ENCODE measurements around the gene KRTAP12-2. TPM values are rescaled to one million over a fixed set of nuclear protein-coding genes. Genes with fewer than 3 reads are reported as not detected.

Gene KRTAP12-2
- total RNA-seq, 1 experiment from 2014 or later: not detected

DNA sequence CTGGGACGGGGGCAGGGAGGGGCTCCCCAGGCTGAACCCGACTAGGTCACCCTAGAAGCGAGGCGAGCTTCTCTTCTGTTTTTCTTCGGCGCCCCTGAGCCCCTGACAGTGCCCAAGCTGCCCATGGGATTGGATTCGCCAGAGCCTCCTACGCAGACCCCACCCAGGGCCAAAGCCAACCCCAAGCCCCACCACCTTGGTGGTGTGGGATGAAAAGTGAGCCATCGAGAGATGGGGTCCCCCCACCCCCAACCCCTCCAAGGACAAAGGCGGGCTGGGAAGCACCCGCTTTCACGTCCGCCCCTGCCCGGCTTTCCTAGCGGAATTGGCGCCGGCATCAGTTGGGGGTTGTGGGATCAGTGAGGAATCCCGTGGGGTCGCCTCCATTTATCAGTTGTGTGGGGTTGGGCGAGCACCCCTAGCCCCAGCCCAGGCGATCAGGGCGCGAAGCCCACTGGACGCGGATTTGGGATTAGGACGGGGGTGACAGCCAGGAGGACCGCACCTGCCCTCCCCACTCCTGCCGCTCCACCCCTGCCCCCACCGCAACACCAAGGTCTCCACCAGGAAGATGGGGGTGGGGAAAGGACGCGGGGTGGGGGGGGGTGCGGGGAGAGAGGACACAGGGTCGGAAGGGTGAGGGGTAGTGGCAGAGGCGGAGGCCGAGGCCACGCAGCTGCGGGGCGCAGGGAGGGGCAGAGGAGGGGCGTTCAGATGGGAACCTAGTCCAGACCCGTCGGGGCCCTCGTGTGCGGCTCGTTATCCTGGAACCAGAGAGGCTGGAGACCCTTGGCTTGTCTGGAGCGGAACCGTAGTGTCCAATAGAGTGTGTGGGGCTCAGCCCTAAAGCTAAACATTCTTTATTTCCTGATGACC lies 40.2 kb upstream of the KRTAP12-2 start:
- no peak overlapping the region for H3K27ac ChIP-seq
- H3K4me3 ChIP-seq: no peak overlapping the region
- no peaks in the 10 kb centered on the region for H3K36me3 ChIP-seq
- H3K9me3 ChIP-seq (replicated peaks): no peaks in the 10 kb centered on the region
- DNase-seq: no peak
- H3K4me1 ChIP-seq: no peaks in the 10 kb centered on the region
- no peaks in the 10 kb centered on the region for H3K27me3 ChIP-seq

DNA sequence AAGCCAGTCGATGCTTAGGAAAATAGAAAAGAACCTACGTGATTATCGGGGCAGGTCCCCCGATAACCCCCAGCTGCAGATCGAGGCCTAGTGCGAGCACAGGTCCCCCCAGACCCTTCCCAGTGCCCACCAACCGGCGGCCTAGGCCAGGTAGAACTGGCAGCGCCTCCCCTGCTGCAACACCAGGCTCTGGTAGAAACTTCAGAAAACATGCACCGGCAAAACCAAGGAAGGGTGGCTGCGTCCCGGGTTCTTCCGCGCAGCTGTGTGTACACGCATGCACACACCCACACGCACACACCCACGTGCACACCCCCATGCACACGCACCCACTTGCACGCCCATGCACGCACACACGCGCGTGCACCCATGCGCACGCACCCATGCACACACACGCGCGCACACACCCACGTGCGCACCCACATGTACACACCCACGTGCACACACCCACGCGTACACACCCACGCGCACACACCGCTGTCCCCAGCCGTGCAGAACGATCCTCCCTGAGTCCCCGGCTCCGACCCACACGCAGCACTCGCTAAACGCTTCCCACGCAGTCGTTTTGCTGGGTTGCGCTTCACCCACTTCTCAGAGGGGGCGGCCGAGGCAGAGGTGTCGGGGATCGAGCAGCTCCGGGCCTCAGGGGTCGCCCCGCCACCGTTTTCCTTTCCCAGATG lies 39.4 kb upstream of the KRTAP12-2 start:
- no peaks in the 10 kb centered on the region for H3K9me3 ChIP-seq (replicated peaks)
- no peak overlapping the region for H3K27ac ChIP-seq
- H3K36me3 ChIP-seq: no peaks in the 10 kb centered on the region
- H3K4me3 ChIP-seq: no peak overlapping the region
- DNase-seq: no peak
- no peaks in the 10 kb centered on the region for H3K4me1 ChIP-seq
- no peaks in the 10 kb centered on the region for H3K27me3 ChIP-seq

DNA sequence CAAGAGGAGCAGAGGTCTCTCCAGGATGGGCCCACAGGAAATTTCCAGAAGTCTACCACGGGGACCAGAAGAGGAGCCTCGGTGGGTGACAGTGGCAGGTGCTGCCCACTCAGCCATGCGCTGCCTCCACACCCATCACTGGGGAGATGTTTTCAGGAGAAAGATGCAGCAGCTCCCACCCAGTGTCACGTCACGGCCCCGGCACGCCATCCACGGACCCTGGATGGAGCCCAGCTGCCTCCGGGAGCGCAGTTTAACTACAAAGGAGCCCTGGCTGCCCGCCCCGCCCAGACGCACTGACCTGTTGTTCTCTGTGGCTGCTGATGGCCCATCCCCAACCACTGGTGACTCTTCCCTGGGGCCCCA lies 37.9 kb upstream of the KRTAP12-2 start:
- no peaks in the 10 kb centered on the region for H3K4me1 ChIP-seq
- H3K27ac ChIP-seq: no peak overlapping the region
- H3K4me3 ChIP-seq: no peak overlapping the region
- no peak for DNase-seq
- H3K9me3 ChIP-seq (replicated peaks): no peaks in the 10 kb centered on the region
- 0 out of 2 replicates have a peak, but pooled peaks cover 3% of the 10 kb centered on the region for H3K27me3 ChIP-seq
- H3K36me3 ChIP-seq: no peaks in the 10 kb centered on the region

DNA sequence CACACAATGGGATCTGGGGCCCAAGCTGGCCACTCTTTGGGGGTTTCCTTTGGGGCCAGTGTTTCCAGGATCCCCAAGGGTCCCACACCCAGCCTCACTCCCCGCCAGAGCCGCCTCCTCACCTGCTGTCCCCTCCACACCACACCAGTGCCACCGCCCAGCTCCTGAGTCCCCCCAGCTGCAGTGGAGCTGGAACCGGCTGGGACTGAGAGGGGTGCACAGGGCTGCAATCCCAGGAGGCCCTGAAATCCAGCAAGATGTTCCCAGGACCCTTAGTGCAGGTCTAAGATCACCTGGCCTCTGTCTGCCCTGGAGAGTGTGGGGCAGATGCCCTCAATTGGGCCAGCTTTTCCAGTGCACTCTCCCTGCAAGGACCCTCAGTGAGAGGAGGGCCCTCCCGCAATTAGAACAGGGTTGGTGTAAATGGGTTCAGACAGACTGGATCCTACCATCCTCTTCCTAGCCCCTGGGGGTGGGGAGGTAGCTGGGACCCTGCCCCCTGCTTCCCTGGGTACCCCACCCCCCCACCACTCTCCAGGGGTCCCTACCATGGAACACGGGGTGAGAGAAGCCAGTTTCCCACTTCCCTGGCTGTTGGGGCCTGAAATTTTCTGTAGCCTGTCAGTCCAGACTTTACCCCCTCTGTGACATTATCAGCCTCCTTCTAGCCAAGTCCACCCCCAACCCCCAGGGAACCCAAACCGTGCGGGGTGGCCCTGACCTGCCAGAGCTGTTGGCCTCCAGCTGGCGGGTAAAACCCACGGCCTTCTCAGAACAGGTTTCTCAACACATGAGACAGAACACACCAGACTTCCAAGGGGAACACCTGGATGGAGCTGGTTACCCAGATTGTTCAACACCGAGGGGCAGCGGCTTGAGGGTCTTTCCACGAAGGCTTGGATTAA lies 37.3 kb upstream of the KRTAP12-2 start:
- Histone ChIP-seq H3K4me1 (no peaks in the 10 kb centered on the region), H3K27ac (no peak overlapping the region), H3K9me3 (replicated peaks) (no peaks in the 10 kb centered on the region), H3K4me3 (no peak overlapping the region), H3K36me3 (no peaks in the 10 kb centered on the region), H3K27me3 (0 out of 2 replicates have a peak, but pooled peaks cover 3% of the 10 kb centered on the region)
- no peak for DNase-seq

DNA sequence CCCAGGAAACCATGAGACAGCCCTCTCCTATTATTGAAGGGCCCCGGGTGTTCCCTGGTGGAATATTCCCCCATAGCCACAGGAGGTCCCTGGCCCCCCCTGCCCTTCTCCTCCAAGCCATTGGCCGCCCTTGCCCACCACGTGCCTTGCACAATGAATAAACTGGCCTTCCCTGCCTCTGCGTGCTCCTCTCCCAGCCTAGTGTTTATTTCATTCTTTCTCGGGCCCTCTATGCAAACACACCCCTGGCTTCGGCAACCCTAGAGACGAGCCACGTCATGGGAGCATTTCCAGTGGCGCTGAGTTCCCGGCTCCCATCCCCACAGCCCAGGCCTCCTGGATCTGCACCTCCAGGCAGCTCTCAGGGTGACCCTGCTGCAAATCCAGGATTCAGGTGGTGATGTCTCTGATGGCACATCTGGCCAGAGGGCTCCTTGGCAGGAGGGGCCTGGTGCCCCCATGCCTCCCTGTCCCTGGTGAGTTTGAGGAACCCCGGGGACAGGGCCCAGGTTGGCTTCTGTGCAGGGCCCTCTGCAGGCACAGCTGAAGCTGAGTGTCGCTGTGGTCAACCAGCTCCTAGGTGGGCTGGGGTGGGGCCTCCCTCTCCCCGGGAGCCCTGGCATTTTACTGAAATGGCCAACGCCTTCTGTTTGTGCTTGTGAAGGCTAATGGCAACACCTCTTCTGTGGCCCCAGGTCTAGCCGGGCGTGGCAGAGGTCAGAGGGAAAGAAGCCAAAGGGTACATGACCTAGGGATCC lies 36.4 kb upstream of the KRTAP12-2 start:
- Histone ChIP-seq H3K27me3 (0 out of 2 replicates have a peak, but pooled peaks cover 7% of the 10 kb centered on the region), H3K27ac (no peak overlapping the region), H3K36me3 (no peaks in the 10 kb centered on the region), H3K4me3 (no peak overlapping the region), H3K4me1 (no peaks in the 10 kb centered on the region), H3K9me3 (replicated peaks) (no peaks in the 10 kb centered on the region)
- no peak for DNase-seq

DNA sequence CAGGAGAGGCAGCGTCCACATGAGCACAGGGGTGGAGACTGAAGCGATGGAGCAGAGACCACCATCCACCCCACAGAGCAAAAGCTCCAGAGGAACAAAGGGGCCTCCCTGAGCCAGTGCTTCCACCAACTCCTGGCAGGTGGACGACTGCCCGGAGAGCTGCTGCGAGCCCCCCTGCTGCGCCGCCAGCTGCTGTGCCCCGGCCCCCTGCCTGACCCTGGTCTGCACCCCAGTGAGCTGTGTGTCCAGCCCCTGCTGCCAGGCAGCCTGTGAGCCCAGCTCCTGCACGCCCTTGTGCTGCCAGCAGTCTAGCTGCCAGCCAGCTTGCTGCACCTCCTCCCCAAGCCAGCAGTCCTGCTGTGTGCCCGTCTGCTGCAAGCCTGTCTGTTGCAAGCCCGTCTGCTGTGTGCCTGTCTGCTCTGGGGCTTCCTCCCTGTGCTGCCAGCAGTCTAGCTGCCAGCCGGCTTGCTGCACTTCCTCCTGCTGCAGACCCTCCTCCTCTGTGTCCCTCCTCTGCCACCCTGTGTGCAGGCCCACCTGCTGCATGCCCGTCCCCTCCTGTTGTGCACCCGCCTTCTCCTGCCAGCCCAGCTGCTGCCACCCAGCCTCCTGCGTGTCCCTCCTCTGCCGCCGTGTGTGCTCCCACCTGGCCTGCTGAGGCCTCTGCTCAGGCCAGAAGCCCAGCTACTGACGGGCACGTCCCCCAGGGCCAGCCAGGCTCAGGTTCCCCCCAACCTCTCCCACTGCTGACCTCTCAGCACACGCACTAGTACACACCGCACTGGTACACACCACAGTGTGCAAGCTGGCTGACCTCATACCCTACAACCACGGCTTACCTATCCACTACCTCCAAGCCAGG lies 35.6 kb upstream of the KRTAP12-2 start:
- H3K27me3 ChIP-seq: peaks cover 13% of the 10 kb centered on the region; the same call in 1 of the 2 replicates

DNA sequence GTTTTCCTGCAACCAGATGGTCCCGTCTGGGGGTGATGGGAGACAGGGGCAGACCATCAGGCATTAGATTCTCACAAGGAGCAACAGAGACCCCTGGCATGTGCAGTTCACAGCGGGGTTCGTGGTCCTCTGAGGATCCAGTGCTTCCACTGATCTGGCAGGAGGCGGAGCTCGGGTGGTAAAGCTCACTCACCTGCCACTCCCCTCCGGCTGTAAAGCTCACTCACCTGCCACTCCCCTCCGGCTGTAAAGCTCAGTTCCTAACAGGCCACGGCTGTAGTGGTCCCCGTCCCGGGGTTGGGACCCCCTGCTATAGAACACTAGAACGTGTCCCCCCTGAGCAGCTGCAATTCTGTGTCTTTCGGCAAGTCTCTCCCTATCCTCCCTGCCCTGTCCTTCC lies 34.8 kb upstream of the KRTAP12-2 start:
- Histone ChIP-seq H3K36me3 (no peaks in the 10 kb centered on the region), H3K27me3 (peaks cover 13% of the 10 kb centered on the region; the same call in 1 of the 2 replicates), H3K9me3 (replicated peaks) (no peaks in the 10 kb centered on the region), H3K4me3 (no peak overlapping the region), H3K27ac (no peak overlapping the region), H3K4me1 (no peaks in the 10 kb centered on the region)
- DNase-seq: no peak

More for the DNA sequence above, 35.6 kb upstream of the KRTAP12-2 start:
- Histone ChIP-seq H3K36me3 (no peaks in the 10 kb centered on the region), H3K4me3 (no peak overlapping the region), H3K27ac (no peak overlapping the region), H3K9me3 (replicated peaks) (no peaks in the 10 kb centered on the region), H3K4me1 (no peaks in the 10 kb centered on the region)
- peak; percentile 34 to 36 for DNase-seq

DNA sequence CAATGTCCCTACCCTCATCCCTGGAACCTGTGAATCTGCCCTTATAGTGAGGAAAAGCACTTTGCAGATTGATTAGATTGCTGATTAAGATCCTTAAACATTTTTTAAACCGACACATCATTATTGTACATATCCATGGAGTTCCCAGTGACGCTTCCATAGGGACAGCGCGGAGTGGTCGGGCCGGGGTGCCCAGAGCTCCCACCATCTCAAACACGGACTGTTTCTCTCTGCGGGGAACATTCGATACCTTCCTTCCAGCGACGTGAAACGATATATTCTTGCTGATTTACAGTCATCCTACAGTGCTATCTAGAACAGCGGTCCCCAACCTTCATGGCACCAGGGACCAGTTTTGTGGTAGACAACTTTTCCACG lies 34.3 kb upstream of the KRTAP12-2 start:
- no peak for DNase-seq
- Histone ChIP-seq H3K27me3 (peaks cover 13% of the 10 kb centered on the region; the same call in 1 of the 2 replicates), H3K4me3 (no peak overlapping the region), H3K36me3 (no peaks in the 10 kb centered on the region), H3K9me3 (replicated peaks) (no peaks in the 10 kb centered on the region), H3K27ac (no peak overlapping the region), H3K4me1 (no peaks in the 10 kb centered on the region)

DNA sequence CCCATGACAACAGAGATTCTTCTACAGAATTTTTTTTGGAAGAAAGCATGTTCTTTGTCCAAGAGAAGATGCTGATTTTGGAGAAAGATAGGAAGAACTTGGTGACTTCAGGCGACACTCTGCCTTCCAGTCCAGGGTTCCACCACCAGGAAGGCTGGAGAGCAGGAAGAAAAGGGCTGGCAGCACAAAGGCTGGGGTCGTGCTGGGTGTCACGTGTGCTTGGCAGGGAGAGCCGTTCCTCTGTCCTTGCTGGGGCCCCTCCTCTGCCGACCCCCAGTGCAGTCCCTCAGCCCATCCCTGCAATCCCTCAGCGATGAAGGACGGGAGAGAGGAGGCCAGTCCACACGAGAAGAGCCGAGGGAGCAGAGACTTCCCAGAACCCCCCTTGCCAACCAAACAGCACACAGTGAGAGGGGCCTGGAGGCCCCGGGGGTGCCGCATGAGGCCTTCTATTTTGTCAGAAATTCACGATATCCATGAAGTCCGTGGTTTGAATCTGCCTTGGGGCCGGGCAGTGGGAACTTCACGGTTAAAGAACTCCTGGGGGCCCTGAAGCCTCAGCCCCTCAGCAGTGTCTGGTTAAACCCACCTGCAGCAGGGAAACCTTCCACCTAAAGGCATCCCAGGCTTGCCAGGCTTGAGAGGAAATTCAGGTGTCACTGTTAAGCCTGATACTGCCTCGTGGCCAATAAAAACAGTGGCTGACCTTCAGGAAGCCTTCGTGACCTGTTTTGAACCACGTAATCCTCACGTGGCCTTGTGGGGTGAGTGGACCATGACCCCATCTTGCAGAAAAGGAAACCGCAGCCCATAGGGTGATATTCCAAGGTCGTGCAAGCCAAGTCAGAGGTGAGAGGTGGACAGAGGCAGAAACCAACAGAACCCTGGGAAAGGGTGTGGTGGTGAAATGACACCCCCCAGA lies 33.6 kb upstream of the KRTAP12-2 start:
- Histone ChIP-seq H3K27ac (no peak overlapping the region), H3K4me1 (no peaks in the 10 kb centered on the region), H3K27me3 (peaks cover 13% of the 10 kb centered on the region; the same call in 1 of the 2 replicates), H3K4me3 (no peak overlapping the region), H3K9me3 (replicated peaks) (no peaks in the 10 kb centered on the region), H3K36me3 (no peaks in the 10 kb centered on the region)
- DNase-seq: no peak

DNA sequence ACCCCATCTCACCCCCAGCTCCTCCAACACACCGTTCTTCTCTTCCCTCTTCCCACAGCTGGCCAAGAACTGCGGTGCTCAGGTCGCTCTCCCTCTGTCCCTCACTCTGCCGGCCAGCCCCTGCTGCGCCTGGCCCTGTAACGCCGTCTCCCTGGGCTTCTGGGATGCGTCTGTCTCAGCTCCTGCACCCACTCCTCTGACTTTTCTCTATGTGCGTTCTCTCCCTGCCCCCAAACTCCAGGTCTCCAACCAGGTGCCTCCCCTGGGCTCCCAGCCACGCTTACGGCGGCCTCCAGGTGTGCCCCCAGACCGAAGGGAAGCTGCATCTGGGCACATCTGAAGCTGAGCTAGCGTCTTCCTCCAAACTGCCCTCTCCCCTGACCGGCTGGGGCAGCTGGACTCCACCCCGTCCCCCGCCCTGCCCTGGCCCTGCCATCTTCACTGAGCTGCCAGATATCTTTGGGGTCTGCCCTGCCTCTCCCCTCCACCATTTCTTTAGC lies 32.8 kb upstream of the KRTAP12-2 start:
- no peaks in the 10 kb centered on the region for H3K4me1 ChIP-seq
- H3K36me3 ChIP-seq: no peaks in the 10 kb centered on the region
- no peak overlapping the region for H3K27ac ChIP-seq
- H3K4me3 ChIP-seq: no peak overlapping the region
- peaks cover 13% of the 10 kb centered on the region; the same call in 1 of the 2 replicates for H3K27me3 ChIP-seq
- no peaks in the 10 kb centered on the region for H3K9me3 ChIP-seq (replicated peaks)
- no peak for DNase-seq

DNA sequence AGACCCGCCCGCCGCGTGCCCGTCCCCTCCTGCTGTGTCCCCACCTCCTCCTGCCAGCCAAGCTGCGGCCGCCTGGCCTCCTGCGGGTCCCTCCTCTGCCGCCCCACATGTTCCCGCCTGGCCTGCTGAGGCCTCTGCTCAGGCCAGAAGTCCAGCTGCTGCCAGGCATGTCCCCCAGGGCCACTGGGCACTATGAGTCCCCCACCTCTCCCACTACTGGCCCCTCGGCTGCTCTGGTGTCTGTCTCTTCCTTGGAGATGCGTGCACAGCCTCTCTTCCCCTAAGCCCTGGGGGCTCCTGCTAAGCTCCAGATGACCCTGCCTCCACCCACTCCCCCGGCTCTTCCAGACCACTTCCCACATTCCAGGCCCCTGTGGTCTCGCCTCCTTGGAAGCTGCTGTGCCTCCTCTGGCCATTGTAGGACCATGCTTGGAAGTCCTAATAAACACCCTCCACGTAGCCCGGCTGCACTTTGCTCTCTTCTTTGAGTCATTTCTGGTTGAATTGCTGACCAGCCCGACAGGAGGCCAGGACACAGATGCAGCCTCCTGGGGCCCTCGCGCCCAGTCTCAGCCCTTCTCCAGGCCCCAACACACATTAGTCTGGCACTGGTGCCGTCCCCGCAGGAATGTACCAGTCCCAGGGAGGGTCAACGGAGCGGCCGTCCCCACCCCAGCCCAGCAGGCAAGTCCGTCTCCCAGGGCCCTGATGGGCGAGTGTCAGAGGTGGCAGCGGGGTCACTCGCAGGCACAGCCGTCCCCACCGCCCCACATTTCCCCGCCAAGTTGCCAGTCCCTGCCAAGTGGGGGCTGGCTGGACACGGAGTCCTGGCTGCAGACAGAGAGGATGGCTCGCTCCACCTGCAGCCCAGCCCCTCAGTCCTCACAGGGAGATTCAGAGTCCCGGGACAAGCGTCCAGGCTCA lies 31.3 kb upstream of the KRTAP12-2 start:
- H3K27me3 ChIP-seq: peaks cover 13% of the 10 kb centered on the region; the same call in 1 of the 2 replicates
- peaks cover 8% of the 10 kb centered on the region; the same call in 1 of the 2 replicates for H3K9me3 ChIP-seq (replicated peaks)
- no peaks in the 10 kb centered on the region for H3K36me3 ChIP-seq
- H3K27ac ChIP-seq: no peak overlapping the region
- H3K4me1 ChIP-seq: no peaks in the 10 kb centered on the region
- H3K4me3 ChIP-seq: no peak overlapping the region
- peak in 1 of 2 experiments; percentile 24 for DNase-seq

Data from SJCRH30 (cell line).